GM18861 (cell line): Measurements from ENCODE around the gene STK39.
A peak's percentile ranks its signal among the peaks of the same experiment; 100 is the strongest.
"Not testable (repeated sequence)": the region's sequence is repeated elsewhere in the genome, so short reads cannot be mapped to it uniquely, and the experiment has no call there.

Experiments used
- ATAC-seq: cut with Tn5 transposase; IDR thresholded peaks from one replicate; pipeline ENCODE4 v1.9.1; 2021; ENCODE audit not compliant: unreplicated experiment

Gene STK39

DNA sequence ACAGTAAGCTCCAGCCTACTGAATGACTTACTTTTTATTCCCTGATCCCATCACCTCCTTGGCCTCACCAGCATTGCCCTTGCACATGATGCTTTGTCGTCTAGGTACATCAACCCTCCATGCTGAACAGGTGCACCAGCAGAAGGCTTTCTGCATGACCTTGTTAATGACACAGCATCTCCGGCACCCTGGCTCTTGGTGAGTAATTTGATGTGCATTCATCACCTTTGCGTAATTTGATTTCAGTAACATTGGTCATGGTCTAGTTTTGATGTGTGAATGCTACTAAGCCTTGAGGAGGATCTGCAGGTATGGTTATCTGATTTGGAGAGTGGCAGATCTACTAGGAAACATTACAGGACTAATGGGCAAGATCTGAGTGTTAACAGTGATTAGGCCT is 103.6 kb downstream of the STK39 start:
- ATAC-seq = no peak

DNA sequence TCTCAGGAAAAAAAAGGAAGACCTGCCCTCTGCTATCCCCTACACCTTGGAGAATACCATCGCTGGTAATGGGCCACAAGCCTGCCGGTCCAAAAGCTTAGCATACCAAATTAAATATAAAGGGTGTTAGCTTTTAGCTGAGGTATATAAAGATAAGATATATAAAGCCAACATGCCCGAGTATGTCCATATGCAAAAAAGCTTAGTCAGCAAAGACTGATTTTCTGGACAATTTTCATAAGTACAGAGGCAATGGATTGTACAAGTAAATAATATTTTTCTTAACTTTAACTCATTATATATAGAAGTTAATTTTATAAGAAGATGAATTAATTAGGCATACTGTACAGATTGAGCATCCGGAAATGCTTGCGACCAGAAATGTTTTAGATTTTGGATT is 106.5 kb downstream of the STK39 start:
- no peak for ATAC-seq

DNA sequence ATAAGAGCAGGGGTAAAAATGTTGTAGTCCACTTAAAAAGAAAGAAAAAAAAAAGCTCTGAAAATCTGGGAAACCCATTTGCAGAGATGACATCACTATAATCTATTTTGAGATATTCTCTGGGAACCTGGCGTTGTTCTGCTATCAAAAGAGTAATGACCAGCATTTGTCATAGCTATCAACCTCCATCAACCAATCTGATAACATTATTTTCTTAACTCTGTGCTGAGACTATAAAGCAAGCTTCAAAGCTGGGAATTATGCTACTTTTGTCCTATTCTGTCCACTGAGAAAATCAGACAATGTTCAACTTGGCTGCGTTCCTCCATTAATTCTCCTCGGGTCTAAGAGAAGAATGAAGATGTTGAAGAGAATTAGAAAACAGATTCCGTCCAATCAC is 107.5 kb downstream of the STK39 start:
- no peak for ATAC-seq

DNA sequence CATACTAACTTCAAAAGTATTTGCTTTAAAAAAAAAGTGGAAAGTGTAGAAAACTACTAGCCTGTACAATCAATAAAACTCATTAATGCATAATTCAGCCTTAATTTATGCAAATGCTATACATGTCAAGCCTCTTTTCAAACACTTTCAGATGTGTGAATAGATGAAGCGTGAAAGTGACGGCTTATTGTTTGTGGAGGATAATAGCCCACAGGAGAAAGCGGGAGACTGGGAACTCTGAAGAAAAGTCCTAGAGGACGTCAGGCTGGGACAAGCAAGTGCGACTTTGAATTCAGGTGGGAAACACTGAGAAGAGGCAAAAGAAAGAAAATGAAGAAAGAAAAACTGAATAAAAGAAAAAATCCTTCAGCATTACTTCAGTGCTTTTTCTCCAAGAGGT is 108.5 kb downstream of the STK39 start:
- no peak for ATAC-seq

DNA sequence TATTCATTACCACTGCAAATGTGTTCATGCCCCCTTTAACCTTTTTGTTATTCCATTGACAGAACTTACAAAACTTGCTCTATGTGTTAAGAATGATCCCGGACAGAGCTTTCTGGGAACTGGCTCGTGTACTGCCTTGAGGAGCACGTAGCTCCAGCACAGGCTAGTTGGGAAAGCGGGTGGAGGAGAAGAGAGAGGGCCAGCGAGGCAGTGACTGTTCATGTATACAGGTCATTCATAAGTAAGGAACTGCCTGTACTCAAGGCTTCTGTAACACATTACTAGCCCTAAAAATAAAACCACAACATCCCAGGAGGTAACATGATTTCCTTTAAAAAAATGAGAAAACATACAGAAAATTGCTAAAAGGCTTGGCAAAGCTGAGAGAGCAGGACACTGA is 109.0 kb downstream of the STK39 start:
- no peak for ATAC-seq

DNA sequence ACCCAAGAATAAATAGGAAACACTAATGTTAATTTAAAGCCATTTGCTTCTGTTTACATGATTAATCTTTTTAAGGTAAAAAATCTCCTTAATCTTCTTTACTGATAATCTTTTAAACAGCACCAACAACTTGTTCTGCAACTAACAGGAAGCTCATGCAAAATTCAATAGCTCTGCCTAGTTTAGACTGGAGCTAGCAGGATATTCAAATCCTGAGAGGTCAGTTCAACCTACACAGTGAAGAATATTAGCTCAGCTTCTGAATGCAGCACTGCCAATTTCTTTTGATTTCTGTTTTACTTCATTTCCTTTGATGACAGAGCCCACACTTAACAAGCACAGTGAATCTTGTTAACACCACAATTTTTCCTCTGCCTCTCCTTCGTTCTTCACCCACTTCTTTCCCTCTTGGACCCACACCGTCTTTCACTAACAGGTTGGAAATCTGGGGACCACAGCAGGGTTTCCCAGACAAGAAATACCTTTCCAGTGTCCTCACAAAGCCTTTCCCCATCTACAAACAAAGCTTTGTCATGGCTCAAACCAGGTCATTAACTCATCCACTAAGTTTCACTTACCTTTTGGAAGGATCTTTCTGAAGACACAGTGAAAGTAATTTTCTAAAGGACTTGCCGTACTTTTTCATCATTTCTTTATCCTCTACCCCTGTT is 109.8 kb downstream of the STK39 start:
- no peak for ATAC-seq

DNA sequence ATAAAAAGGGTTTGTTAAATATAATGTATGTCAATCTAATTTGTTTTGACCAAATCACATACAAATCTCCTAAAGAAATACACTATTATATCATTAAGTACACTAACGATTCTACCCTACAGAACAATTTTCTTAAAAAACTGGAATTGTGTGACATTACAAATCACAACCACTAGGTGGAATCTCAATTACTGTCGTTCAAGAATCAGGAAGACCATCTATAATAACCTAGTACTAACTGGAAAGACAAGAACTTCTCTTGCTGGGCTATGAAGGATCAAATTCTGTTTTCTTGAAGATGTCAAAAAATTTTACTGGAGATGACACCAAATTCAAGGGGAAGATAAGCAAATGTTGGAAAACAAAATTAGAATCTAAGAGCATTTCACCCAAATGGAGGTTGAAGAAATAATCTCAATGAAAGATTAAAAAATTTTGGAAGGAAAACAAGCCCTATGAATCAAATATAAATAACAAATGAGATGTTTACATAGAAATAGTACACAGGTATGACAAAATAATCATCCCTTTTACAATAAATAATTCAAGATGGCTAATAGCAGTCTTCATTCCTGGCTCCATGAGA is 110.9 kb downstream of the STK39 start:
- peak; percentile 70 for ATAC-seq

DNA sequence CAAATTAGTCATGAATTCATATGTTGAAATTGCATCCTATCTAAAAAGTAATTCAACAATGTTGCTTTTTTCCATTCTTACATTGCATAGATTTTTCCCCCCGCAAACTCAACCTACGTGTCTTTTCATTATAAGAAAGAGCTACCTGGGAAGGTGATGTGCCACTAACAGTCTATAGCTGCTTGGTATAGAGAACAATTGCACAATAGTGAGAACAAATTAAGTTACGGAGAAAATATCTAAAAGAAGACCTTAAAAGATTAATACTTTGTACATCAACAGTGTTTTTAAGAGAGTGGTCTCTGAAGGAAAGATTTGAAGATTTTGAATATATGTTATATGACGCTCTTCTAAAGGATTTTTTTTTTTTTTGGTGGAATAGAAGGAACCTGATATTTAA is 111.8 kb downstream of the STK39 start:
- no peak for ATAC-seq

DNA sequence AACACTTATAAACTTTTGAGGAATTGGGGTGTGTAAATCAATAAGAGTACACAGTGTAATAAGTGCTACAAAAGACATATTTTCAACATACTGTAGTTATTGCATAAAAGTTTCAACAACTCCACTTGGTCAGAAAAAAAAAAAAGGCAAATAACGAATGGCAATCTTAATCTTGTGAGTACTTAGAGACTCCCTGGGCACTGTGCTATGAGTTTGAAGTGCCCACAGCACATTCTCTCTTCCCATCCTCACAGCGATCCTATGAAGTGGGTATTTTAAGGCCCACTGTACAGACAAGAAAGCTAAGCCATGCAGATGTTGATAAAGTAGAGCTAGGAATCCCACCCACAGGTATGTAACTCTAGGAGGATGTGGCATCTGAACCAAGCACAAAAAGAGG is 112.3 kb downstream of the STK39 start:
- ATAC-seq = no peak

DNA sequence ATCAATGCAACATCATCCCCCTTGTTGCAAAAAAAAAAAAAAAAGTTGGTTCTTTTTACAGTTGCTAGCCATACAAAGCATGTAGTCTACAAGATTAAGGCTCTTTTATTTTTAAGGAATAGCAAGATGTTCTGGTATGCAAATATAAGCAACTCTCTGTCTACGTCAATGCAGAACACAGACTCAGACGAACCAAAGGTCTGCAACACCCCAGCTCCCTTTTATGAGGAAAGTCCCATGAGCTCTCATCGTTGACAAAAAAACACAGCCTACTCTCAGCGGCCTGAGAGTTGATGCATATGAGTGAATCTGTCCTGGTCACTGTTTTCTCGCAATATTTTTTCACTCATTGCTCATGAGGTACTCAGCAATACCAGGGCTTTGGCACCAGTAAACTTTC is 112.9 kb downstream of the STK39 start:
- ATAC-seq = no peak

DNA sequence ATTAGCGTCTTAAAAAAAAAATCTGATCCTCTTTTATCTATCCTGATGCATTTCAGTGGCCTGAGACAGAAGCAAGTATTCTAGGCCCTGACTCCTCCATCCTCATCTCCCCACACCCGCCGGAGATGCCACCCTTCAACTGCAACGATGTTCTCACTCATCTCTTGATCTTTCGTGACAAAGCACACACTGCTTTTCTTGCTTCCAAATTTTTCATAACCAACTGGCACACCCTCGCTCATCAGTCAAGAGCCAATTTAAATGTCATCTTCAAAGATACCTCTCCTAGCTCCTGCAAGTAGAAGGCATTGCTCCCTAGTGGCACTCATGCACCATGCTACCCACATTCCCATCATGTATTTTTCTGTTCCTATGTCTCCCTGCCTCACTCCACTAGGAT is 115.0 kb downstream of the STK39 start:
- ATAC-seq = no peak

DNA sequence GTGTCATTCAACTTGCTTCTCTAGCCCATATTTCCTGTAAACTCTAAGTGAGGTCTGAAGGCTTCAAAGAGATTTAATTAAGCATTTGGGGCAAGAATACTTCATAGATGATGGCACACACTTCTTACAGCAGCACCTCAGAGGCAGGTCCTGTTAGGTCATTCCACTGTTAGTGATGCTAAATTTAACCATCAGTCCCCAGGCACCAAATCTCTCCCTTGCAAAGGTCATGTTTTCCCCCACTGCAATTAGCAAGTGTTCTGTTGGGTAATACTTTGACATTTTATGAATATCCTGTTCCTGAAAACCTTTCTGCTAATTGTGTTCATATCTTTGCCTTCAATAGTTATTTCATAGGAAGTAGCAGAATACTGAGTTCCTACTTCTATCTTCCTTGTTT is 117.0 kb downstream of the STK39 start:
- no peak for ATAC-seq

DNA sequence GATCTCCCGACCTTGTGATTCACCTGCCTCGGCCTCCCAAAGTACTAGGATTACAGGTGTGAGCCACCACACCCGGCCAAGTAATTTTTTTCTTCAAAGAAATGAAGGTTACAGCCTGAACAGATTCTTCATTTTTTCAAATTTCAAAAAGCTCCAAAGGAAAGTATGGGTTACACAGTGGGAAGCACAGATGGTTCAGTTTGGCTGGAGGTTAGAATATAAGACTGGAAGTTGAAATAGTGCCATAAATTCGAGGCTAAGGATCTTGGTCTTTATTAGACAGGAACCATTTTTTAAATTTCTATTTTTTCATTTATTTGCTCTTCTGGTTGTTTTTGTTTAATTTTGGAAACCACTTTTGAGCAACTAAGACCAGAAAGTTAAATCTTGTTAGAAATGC is 120.0 kb downstream of the STK39 start:
- no peak for ATAC-seq

DNA sequence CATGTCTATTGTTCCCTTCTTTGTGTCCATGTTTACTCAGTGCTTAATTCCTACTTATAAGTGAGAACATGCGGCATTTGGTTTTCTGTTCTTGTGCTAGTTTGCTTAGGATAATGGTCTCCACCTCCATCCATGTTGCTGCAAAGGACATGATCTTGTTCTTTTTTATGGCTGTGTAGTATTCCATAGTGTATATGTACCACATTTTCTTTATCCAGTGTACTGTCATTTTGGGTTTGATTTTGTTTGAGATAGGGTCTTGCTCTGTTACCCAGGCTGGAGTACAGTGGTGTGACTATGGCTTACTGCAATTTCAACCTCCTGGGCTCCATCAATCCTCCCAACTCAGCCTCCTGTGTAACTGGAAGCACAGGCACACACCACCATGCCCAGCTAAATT is 125.2 kb downstream of the STK39 start:
- not testable (repeated sequence) for ATAC-seq

DNA sequence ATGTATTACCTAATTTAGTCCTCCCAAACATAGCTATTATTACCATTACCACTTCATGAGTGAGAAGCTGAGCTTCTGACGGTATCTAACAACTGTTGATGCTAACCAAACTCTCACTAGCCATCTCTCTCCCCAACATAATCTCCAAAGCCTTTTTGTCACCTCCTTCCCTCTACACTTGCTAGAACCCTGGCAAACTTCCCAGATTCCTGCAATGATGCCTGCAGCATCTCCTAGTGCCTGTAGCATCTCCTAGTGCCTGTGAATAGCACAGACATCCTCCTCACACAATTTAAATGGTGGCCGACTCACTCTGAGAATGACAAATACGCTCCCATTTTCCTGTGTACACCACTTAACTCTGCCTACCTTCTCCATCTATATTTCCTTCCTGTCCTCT is 126.7 kb downstream of the STK39 start:
- no peak for ATAC-seq

DNA sequence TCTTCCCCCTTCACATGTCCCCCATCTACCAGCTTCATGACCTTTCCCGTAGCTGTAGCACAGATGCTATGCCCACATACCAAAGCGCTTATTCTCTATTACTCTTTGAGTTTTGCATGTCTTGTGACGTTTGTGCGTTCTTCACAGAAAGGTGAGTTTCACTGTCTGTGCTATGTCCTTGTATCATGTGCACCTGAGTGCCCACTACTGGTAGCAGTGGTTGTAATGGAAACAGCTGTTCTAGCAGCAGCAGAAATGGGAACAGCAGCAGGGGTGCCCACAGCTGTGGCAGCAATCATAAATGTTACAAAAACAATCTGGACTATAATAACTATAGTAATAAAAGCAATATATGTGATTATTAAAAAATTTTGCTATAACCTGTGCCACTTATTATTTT is 127.1 kb downstream of the STK39 start:
- no peak for ATAC-seq

DNA sequence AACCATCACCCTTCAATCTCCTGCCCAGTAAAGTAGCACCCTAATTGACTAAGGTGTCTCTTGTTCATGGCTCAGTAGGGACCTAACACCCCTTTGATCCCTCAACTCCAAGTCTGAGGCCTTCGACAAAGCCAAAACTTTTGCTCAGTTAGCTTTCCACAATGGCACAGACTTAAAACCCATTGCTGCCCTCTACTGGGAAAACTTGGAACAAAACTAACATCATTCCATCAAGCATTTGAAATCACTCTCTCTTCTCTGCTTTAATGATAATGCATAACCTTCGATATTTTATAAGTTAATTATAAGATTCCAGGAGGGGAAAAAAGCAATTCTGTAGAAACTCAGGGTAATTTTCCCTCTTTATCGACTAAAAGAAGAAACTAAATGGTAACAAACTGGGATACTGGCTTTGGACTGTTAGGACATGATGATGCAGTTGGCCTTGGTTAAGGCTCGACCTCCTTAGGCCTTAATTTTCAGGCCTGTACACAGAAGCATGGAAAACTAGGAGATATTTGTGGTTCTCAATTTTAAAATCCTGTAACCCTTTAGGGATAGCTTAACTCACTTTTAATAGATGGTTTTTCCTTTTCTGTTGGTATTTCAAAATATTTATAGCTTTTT is 127.8 kb downstream of the STK39 start:
- peak; percentile 65 for ATAC-seq

DNA sequence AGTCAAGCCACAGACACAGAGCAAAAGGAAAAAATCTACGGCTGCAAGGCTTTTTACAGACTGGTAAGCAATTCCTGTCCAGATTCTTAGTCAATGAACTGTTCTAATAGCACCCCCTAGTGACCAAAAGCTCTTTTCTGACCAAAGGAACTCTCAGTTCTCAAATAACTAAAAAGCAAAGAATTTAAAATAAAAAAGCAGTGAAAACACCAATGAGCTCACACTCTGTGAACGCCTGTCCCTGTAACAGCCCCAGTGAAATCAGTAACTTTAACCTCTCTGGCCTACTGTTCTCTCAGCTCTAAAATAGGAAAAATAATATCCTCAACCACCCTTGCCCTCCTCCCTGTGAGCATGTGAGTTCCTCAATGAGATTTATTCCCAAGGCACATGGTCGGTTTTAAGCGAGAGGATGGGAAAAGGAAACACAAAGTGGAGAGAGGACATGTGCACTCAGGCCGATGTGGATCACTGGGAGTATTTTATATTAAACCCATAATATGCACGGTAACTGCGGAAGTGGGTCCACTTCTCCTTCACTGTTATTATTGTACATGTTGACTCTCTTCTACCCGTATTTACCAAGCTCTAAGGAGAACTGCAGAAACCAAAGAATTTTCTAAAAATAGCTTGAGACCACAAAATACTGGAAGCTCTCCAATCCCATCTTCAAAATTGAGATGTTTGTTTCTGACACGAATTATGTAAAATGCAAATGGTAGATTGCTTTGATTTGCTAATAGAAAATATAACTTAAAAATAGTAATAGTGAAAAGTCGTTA is 128.5 kb downstream of the STK39 start:
- peak; percentile 67 for ATAC-seq

DNA sequence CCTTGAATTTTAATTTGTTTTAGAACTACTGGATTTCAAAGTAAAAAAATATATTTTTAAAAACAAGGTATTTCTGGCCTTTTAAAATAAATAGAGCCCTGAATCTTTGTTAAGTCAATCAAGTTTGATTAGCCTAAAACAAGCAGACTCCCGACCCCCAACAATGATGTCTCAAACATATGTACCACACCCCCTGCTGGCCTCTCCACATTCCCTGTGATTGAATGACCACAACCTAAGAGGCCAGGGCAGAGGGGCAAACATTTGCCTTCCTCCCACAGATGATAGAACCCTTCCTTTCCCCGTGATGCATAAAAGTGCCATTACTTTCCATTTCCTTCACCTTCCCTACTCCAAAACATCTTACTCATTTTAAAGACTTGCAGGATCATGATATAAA is 130.9 kb downstream of the STK39 start:
- ATAC-seq = no peak

DNA sequence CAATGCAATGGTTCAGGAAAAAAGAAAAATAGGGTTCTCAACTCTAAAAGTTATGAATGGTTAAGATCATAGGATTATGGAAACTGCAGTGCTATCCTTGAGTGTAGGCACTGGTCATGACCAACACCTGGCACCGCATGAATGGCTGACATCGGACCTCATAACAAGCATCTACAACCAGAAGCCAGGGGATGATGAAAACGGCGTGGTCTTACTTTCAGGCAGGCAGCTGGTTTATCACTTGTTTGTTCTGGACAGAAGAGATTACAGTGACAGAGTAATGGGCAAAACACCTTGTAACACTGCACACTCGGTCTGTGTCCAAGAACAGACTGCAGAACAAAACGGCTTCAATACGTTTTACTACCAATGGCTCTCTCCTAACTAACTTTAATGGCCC is 132.8 kb downstream of the STK39 start:
- no peak for ATAC-seq

DNA sequence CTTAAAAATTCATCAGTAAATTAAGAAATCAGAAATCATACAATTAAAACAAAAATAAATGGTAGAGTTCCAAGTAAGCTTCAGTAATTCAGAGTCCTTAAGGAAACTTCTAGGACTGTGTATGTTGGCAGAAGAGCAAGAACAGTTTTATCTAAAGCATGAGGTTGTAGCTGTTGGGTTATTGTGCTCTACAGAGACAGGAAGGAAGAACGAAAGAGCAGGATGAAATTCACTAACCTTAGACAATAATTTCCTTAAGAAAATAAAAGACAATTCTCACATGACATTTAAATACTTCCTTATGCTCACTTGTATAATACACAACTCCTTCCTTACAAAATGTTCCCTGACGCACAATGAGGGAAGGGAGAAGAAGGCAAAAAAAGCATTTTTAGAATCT is 133.4 kb downstream of the STK39 start:
- no peak for ATAC-seq

DNA sequence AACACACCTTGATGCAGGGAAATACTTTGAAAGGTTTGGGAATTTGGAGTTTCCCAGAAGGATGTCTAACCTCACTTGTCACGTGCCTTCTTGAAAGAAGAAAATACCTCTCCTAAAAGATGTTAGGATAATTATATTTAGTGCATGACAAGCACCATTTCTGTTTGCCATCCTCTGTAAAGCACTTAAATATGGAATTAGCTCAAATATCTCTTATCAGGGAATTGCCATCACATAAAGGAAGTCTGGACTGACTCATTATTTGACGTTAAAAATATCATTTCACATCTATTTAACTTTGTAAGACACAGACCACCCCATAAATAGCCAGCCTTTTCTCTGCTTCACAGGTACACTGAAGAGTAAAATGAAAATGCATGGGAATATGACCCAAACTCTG is 140.1 kb downstream of the STK39 start:
- ATAC-seq = no peak
